Measurements from ENCODE around the gene KCNN2.
"Not testable (repeated sequence)": the region's sequence is repeated elsewhere in the genome, so short reads cannot be mapped to it uniquely, and the experiment has no call there.

The KCNN2 gene

GRCh38 chr5:114427204-114427603 is 65.3 kb downstream of the KCNN2 start:
- no peak for DNase-seq

- DNase-seq, result no peak
These were observed 68.7 kb downstream of the KCNN2 start for GRCh38 chr5:114430532-114430931.

- not testable (repeated sequence) for DNase-seq
These were observed 70.8 kb downstream of the KCNN2 start for GRCh38 chr5:114432684-114433083.

GRCh38 chr5:114434396-114435219 is 72.7 kb downstream of the KCNN2 start:
- DNase-seq, result no peak

GRCh38 chr5:114435220-114435481 is 73.3 kb downstream of the KCNN2 start:
- no peak for DNase-seq

- DNase-seq, result no peak
These were observed 74.0 kb downstream of the KCNN2 start for GRCh38 chr5:114435885-114436299.

- DNase-seq, result no peak
These were observed 76.1 kb downstream of the KCNN2 start for GRCh38 chr5:114437936-114438335.

- DNase-seq, result no peak
These were observed 76.6 kb downstream of the KCNN2 start for GRCh38 chr5:114438471-114438870.

GRCh38 chr5:114447084-114447773 is 85.4 kb downstream of the KCNN2 start:
- DNase-seq, result no peak

GRCh38 chr5:114448481-114448880 is 86.6 kb downstream of the KCNN2 start:
- no peak for DNase-seq

- DNase-seq, result peak; percentile 19
These were observed 88.1 kb downstream of the KCNN2 start for GRCh38 chr5:114449860-114450421.

GRCh38 chr5:114450437-114450836 is 88.6 kb downstream of the KCNN2 start:
- DNase-seq, result no peak

- no peak for DNase-seq
These were observed 96.9 kb downstream of the KCNN2 start for GRCh38 chr5:114458726-114459125.

- DNase-seq, result no peak
These were observed 105.3 kb downstream of the KCNN2 start for GRCh38 chr5:114467171-114467570.

GRCh38 chr5:114467729-114468128 is 105.9 kb downstream of the KCNN2 start:
- DNase-seq, result no peak

- no peak for DNase-seq
These were observed 107.5 kb downstream of the KCNN2 start for GRCh38 chr5:114469372-114469771.

- DNase-seq, result no peak
These were observed 109.7 kb downstream of the KCNN2 start for GRCh38 chr5:114471529-114471928.

GRCh38 chr5:114473541-114473940 is 111.7 kb downstream of the KCNN2 start:
- no peak for DNase-seq

GRCh38 chr5:114477816-114478334 is 116.0 kb downstream of the KCNN2 start:
- no peak for DNase-seq

- no peak for DNase-seq
These were observed 138.9 kb downstream of the KCNN2 start for GRCh38 chr5:114500756-114501155.

GRCh38 chr5:114504560-114504959 is 142.7 kb downstream of the KCNN2 start:
- DNase-seq, result no peak

- no peak for DNase-seq
These were observed 162.4 kb downstream of the KCNN2 start for GRCh38 chr5:114524221-114524620.

- DNase-seq, result no peak
These were observed 182.7 kb downstream of the KCNN2 start for GRCh38 chr5:114544561-114544960.

Measured in CD4-positive, alpha-beta T cell treated with Interleukin-15 for 1 hour (primary cell).